ENCODE results near the gene ATP6V0B. TPM values are rescaled to one million over a fixed set of nuclear protein-coding genes. Genes with fewer than 3 reads are reported as not detected.

ATP6V0B gene
- polyA plus RNA-seq, 4 donors: 104 to 245 (median 161) TPM

DNA sequence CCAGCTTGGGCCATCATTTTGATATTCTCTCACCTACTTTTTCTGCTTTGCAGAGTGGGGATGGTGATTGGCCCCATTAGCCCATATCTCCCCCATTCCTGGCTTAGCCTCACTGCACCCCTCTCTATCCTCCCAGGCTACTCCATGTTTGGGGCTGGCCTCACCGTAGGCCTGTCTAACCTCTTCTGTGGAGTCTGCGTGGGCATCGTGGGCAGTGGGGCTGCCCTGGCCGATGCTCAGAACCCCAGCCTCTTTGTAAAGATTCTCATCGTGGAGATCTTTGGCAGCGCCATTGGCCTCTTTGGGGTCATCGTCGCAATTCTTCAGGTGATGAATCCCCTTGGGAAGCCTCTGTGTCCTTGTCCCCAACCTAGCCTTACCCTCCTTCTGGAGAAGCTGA, 2.1 kb downstream of the ATP6V0B start:
- Histone ChIP-seq H3K4me3 (ENCODE audit: low read depth in 1 of 3, low read length in 3 of 3) (no peak overlapping the region), H3K27me3 (ENCODE audit: control insufficient read depth in 3 of 3, insufficient read depth in 3 of 3, low read length in 3 of 3) (no peaks in the 10 kb centered on the region), H3K4me1 (ENCODE audit: control insufficient read depth in 3 of 3, insufficient read depth in 2 of 3, low read depth in 1 of 3, low read length in 2 of 3) (peaks cover 14 to 46% (median 15%) of the 10 kb centered on the region in 3 donors), H3K36me3 (ENCODE audit: control insufficient read depth in 3 of 3, insufficient read depth in 2 of 3, low read depth in 1 of 3, low read length in 3 of 3) (peaks cover 0 to 49% (median 3%) of the 10 kb centered on the region in 3 donors), H3K27ac (ENCODE audit: low read depth in 1 of 3, low read length in 2 of 3) (no peak overlapping the region), H3K9me3 (ENCODE audit: control insufficient read depth in 2 of 2, insufficient read depth in 1 of 2, low read depth in 1 of 2, low read length in 1 of 2) (no peaks in the 10 kb centered on the region)
- no peak for DNase-seq
- FAIRE-seq: no peak
- 90 to 96% (median 95%) methylated on average over 8 of the region's 8 CpGs for WGBS, 3 donors

GRCh38 chr1:43977376-43978263, 2.9 kb downstream of the ATP6V0B start:
- no peaks in the 10 kb centered on the region for H3K27me3 ChIP-seq (ENCODE audit: control insufficient read depth in 3 of 3, insufficient read depth in 3 of 3, low read length in 3 of 3)
- 76 to 87% (median 79%) methylated on average over 9 of the region's 9 CpGs for WGBS, 3 donors
- peaks cover 14 to 46% (median 15%) of the 10 kb centered on the region in 3 donors for H3K4me1 ChIP-seq (ENCODE audit: control insufficient read depth in 3 of 3, insufficient read depth in 2 of 3, low read depth in 1 of 3, low read length in 2 of 3)
- no peak for FAIRE-seq
- no peaks in the 10 kb centered on the region for H3K9me3 ChIP-seq (ENCODE audit: control insufficient read depth in 2 of 2, insufficient read depth in 1 of 2, low read depth in 1 of 2, low read length in 1 of 2)
- no peak overlapping the region for H3K27ac ChIP-seq (ENCODE audit: low read depth in 1 of 3, low read length in 2 of 3)
- no peak overlapping the region for H3K4me3 ChIP-seq (ENCODE audit: low read depth in 1 of 3, low read length in 3 of 3)
- peaks cover 0 to 49% (median 3%) of the 10 kb centered on the region in 3 donors for H3K36me3 ChIP-seq (ENCODE audit: control insufficient read depth in 3 of 3, insufficient read depth in 2 of 3, low read depth in 1 of 3, low read length in 3 of 3)
- DNase-seq: no peak

DNA sequence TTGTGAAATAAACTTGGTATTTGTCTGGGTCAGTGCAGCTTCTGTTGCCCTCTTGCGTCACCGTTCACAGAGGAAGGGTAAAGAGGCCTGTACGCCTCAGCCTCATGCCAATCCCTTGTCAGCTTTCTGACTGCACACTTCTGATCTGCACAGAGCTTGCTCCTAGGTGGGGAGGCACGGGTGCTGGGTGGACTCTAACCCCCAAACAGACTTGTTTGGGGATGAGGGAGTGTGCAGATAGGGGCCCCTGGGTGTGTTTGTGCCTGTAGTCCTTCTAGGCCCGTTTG, 3.4 kb downstream of the ATP6V0B start:
- H3K36me3 ChIP-seq (ENCODE audit: control insufficient read depth in 3 of 3, insufficient read depth in 2 of 3, low read depth in 1 of 3, low read length in 3 of 3): peaks cover 0 to 51% (median 3%) of the 10 kb centered on the region in 3 donors
- DNase-seq (peak in 1 of 2 donors; percentile 26), FAIRE-seq (no peak)
- H3K27ac ChIP-seq (ENCODE audit: low read depth in 1 of 3, low read length in 2 of 3): peak overlapping the region in 1 of 3 donors; percentile 61
- peak overlapping the region in 1 of 3 donors; percentile 66 for H3K4me3 ChIP-seq (ENCODE audit: low read depth in 1 of 3, low read length in 3 of 3)
- peaks cover 14 to 46% (median 15%) of the 10 kb centered on the region in 3 donors for H3K4me1 ChIP-seq (ENCODE audit: control insufficient read depth in 3 of 3, insufficient read depth in 2 of 3, low read depth in 1 of 3, low read length in 2 of 3)
- no peaks in the 10 kb centered on the region for H3K9me3 ChIP-seq (ENCODE audit: control insufficient read depth in 2 of 2, insufficient read depth in 1 of 2, low read depth in 1 of 2, low read length in 1 of 2)
- 34 to 59% (median 42%) methylated on average over 5 of the region's 5 CpGs for WGBS, 3 donors
- H3K27me3 ChIP-seq (ENCODE audit: control insufficient read depth in 3 of 3, insufficient read depth in 3 of 3, low read length in 3 of 3): no peaks in the 10 kb centered on the region

DNA sequence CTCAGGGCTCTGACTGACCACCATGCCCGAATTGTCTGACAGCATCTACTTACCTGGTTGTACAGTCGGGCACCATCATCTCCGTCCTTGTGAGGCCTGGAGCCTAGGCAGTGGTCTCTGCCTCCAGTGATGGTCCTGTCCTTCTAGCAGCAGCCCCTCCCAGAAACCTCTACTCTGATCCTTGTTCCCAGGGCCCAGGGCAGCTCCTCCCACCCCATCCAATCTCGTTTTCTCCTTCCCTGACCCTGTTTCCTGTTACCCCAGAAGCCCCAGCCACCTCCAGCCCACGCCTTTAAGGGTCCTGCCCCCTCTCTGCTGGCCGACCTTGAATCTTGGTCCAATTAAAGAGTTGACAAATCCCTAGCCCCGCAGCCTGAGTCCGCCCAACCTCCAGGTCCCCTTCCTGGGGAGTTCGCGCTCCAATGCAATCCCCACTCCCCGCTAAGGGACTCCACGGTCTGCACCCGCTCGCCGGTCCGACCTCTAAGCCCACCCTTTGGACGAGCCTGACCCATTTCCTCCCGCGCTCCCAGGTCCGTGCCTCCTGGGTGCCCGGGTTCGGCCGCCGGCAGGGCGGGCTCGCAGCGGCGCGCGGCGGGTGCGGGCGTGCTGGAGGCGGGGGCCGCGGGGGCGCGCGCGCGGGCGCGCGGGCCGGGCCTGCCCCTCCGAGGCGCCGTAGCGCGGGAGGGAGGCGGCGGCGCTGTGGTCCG, 3.9 kb downstream of the ATP6V0B start, which contains the start of gene B4GALT2:
B4GALT2 (plus strand) TSS at position 660 of the 710 bp plus-strand sequence. CDS start 1,951 bp downstream, outside the sequence.
- H3K4me1 ChIP-seq (ENCODE audit: control insufficient read depth in 3 of 3, insufficient read depth in 2 of 3, low read depth in 1 of 3, low read length in 2 of 3): peaks cover 14 to 46% (median 14%) of the 10 kb centered on the region in 3 donors
- FAIRE-seq: no peak
- peak within 1 kb of the TSS; percentile 34 to 61 (median 54) for H3K27ac ChIP-seq (ENCODE audit: low read depth in 1 of 3, low read length in 2 of 3)
- 3 to 6% (median 5%) methylated on average over 40 to 54 of the region's 54 CpGs for WGBS, 3 donors
- peaks cover 0 to 56% (median 3%) of the 10 kb centered on the region in 3 donors for H3K36me3 ChIP-seq (ENCODE audit: control insufficient read depth in 3 of 3, insufficient read depth in 2 of 3, low read depth in 1 of 3, low read length in 3 of 3)
- peak; percentile 54 to 71 for DNase-seq
- H3K27me3 ChIP-seq (ENCODE audit: control insufficient read depth in 3 of 3, insufficient read depth in 3 of 3, low read length in 3 of 3): no peaks in the 10 kb centered on the region
- peak within 1 kb of the TSS; percentile 45 to 77 (median 66) for H3K4me3 ChIP-seq (ENCODE audit: low read depth in 1 of 3, low read length in 3 of 3)
- H3K9me3 ChIP-seq (ENCODE audit: control insufficient read depth in 2 of 2, insufficient read depth in 1 of 2, low read depth in 1 of 2, low read length in 1 of 2): no peaks in the 10 kb centered on the region

GRCh38 chr1:43979261-43979527, 4.4 kb downstream of the ATP6V0B start:
- DNase-seq: no peak
- peak overlapping the region; percentile 39 to 77 (median 45) for H3K4me3 ChIP-seq (ENCODE audit: low read depth in 1 of 3, low read length in 3 of 3)
- peak overlapping the region in 2 of 3 donors; percentile 34 to 40 for H3K27ac ChIP-seq (ENCODE audit: low read depth in 1 of 3, low read length in 2 of 3)
- FAIRE-seq: no peak
- H3K9me3 ChIP-seq (ENCODE audit: control insufficient read depth in 2 of 2, insufficient read depth in 1 of 2, low read depth in 1 of 2, low read length in 1 of 2): no peaks in the 10 kb centered on the region
- H3K27me3 ChIP-seq (ENCODE audit: control insufficient read depth in 3 of 3, insufficient read depth in 3 of 3, low read length in 3 of 3): no peaks in the 10 kb centered on the region
- WGBS, 3 donors: 0 to 1% (median 0%) methylated on average over 5 to 45 of the region's 45 CpGs
- peaks cover 0 to 61% (median 3%) of the 10 kb centered on the region in 3 donors for H3K36me3 ChIP-seq (ENCODE audit: control insufficient read depth in 3 of 3, insufficient read depth in 2 of 3, low read depth in 1 of 3, low read length in 3 of 3)
- H3K4me1 ChIP-seq (ENCODE audit: control insufficient read depth in 3 of 3, insufficient read depth in 2 of 3, low read depth in 1 of 3, low read length in 2 of 3): peaks cover 13 to 43% (median 14%) of the 10 kb centered on the region in 3 donors

GRCh38 chr1:43979528-43980254, 4.9 kb downstream of the ATP6V0B start:
- Histone ChIP-seq H3K27me3 (ENCODE audit: control insufficient read depth in 3 of 3, insufficient read depth in 3 of 3, low read length in 3 of 3) (no peaks in the 10 kb centered on the region), H3K4me3 (ENCODE audit: low read depth in 1 of 3, low read length in 3 of 3) (peak overlapping the region; percentile 39 to 77 (median 45)), H3K27ac (ENCODE audit: low read depth in 1 of 3, low read length in 2 of 3) (peak overlapping the region; percentile 34 to 42 (median 40)), H3K36me3 (ENCODE audit: control insufficient read depth in 3 of 3, insufficient read depth in 2 of 3, low read depth in 1 of 3, low read length in 3 of 3) (peaks cover 0 to 66% (median 3%) of the 10 kb centered on the region in 3 donors), H3K9me3 (ENCODE audit: control insufficient read depth in 2 of 2, insufficient read depth in 1 of 2, low read depth in 1 of 2, low read length in 1 of 2) (no peaks in the 10 kb centered on the region), H3K4me1 (ENCODE audit: control insufficient read depth in 3 of 3, insufficient read depth in 2 of 3, low read depth in 1 of 3, low read length in 2 of 3) (peaks cover 13 to 43% (median 14%) of the 10 kb centered on the region in 3 donors)
- FAIRE-seq: no peak
- peak; percentile 60 to 82 for DNase-seq
- 3 to 4% (median 4%) methylated on average over 29 to 45 of the region's 45 CpGs for WGBS, 3 donors

DNA sequence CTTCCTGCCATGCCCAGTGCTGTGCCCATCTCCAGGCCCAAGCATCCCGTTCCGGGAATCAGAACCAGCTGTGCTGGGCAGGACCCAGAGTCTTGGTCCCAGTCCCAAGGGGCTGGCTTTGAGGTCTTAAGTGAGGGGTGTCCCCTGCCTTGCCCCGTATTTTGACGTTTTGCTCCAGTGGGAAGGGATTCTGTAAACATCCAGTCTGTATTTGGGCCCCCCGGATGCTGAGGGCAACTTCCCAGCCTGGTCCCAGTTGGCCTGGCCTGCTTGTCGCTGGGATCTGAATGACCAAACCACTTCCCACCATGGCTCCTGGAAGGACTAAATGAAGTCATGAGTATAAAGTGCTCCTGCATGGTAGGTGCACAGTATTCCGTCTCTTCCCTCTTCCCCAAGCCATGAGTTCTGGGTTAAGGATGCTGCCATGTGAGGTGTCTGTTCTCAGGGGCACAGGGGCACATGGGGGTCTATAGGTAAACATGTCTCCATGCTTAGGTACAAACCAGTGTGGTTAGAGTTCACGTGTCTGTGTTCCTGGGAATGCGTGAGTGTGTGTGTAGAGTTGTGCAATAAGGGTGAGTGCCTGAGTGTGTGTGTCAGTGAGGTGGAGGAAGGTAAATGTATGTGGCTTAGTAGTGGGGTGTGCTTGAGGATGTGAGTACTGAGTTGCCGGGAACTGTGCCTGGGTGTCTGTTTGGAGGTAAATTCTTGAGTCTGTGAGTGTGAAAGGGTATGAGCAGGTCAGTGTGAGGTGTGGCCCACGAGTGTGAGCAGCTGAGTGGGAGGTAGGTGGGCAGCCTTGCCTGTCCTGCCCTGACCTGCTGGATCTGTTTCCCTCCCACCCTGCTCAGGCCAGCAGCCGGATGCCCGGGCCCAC, 5.7 kb downstream of the ATP6V0B start:
- FAIRE-seq: no peak
- H3K36me3 ChIP-seq (ENCODE audit: control insufficient read depth in 3 of 3, insufficient read depth in 2 of 3, low read depth in 1 of 3, low read length in 3 of 3): peaks cover 0 to 73% (median 4%) of the 10 kb centered on the region in 3 donors
- peak; percentile 33 to 36 for DNase-seq

More for the DNA sequence above, 5.7 kb downstream of the ATP6V0B start:
- Histone ChIP-seq H3K4me3 (ENCODE audit: low read depth in 1 of 3, low read length in 3 of 3) (peak overlapping the region in 1 of 3 donors; percentile 39), H3K4me1 (ENCODE audit: control insufficient read depth in 3 of 3, insufficient read depth in 2 of 3, low read depth in 1 of 3, low read length in 2 of 3) (peaks cover 13 to 43% (median 14%) of the 10 kb centered on the region in 3 donors), H3K27ac (ENCODE audit: low read depth in 1 of 3, low read length in 2 of 3) (peak overlapping the region; percentile 24 to 42 (median 34)), H3K9me3 (ENCODE audit: control insufficient read depth in 2 of 2, insufficient read depth in 1 of 2, low read depth in 1 of 2, low read length in 1 of 2) (no peaks in the 10 kb centered on the region), H3K27me3 (ENCODE audit: control insufficient read depth in 3 of 3, insufficient read depth in 3 of 3, low read length in 3 of 3) (no peaks in the 10 kb centered on the region)
- 47 to 63% (median 58%) methylated on average over 13 of the region's 13 CpGs for WGBS, 3 donors
